ENCODE data around the gene ESRRB.

DNA sequence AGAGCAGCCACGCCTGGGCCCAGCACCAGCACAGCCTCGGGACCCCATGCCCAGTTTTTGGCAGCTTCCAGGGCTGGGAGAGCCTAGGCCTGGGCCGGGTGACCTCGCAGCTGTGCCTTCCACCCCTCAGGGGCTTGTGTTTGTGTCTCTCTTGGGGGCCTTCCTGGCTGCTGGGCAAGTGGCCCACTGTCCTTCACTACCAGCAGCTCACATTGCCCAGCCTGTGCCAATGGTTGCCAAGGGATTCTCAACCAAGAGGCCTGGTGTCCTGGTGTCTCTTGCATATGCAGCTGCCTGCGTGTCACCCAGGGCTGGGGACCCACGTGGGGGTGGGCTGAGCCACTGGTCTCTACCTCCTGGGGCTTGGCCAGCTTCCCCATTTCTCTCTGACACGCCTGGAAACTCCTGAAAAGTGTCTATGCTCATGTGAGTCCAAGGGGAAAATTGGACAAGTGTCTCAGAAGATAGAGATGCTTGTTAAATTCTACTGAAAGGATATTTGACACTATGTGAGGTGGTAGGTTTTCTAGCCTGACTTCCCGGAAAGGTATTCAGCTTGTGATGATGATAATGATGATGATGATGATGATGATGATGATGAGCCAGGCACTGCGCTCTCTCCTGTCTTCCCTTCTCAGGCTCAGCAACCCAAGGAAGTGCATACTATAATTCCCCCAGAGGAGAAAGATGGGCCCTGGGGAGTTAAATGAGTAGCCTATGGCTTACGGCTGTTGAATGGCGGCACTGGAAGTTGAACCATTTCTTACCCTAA, 48.8 kb upstream of the ESRRB start:
- TF ChIP-seq POLR2AphosphoS5 (IDR thresholded peaks at IDR 0.05) (no peak), EP300 (IDR thresholded peaks at IDR 0.05) (no peak)
- TF ChIP-seq, protein P1, sequence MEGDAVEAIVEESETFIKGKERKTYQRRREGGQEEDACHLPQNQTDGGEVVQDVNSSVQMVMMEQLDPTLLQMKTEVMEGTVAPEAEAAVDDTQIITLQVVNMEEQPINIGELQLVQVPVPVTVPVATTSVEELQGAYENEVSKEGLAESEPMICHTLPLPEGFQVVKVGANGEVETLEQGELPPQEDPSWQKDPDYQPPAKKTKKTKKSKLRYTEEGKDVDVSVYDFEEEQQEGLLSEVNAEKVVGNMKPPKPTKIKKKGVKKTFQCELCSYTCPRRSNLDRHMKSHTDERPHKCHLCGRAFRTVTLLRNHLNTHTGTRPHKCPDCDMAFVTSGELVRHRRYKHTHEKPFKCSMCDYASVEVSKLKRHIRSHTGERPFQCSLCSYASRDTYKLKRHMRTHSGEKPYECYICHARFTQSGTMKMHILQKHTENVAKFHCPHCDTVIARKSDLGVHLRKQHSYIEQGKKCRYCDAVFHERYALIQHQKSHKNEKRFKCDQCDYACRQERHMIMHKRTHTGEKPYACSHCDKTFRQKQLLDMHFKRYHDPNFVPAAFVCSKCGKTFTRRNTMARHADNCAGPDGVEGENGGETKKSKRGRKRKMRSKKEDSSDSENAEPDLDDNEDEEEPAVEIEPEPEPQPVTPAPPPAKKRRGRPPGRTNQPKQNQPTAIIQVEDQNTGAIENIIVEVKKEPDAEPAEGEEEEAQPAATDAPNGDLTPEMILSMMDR (IDR thresholded peaks at IDR 0.05) = no peak
